HG02970 (cell line): ENCODE measurements around the gene CLEC4M.
"Not testable (repeated sequence)": the region's sequence is repeated elsewhere in the genome, so short reads cannot be mapped to it uniquely, and the experiment has no call there.

Source experiments
- ATAC-seq: cut with Tn5 transposase; IDR thresholded peaks from one replicate; pipeline ENCODE4 v1.9.1; 2021; ENCODE audit warnings: mild to moderate bottlenecking, moderate library complexity, moderate number of reproducible peaks; ENCODE audit not compliant: unreplicated experiment, low FRiP score

Gene CLEC4M

GRCh38 chr19:7799640-7800355 lies 36.8 kb downstream of the CLEC4M start:
- ATAC-seq = no peak

DNA sequence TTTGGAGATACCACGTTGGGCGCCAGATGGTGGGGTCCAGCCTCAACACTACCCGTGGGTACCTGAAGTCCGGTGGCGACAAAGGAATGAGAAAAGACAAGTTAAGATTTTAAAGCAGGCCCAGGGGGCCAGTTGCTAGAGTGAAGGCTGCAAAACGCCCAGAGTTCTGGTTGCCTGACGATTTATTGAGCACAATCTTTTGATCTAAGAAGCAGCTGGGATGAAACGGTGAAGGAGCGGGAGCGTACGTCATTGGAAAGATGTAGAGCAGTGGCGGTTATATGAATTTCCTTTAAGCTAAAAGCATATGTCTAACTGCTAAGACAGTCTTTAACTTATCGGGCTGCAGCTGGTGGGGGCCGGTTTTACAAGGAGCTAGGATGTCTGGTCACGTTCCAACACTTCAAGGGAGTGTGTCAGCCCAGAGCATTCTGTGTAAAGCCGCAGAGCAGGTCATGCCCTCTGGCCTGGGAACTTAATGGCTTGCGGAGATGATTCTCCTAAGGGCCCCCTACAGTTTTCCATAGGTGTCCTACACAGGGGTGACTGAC lies 38.1 kb downstream of the CLEC4M start:
- no peak for ATAC-seq

DNA sequence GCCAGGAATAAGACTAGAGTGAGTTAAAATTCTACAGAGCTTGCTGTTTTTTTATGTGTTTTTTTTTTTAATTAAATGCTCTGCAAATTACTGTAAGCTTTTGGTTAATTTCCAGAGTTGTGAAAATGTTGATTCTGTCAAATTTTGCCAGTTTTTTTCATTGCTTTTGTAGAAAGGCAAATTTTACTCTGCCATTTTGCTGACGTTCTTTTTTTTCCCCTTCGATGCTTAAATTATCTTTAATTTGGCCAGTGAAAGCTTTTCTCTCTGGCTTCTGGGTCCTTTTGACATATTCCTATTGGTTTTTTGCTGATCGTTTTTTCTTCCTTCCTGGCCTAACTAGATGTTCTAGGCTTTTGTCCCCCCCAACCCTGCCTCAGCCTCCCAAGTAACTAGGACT lies 43.2 kb downstream of the CLEC4M start:
- ATAC-seq = no peak

DNA sequence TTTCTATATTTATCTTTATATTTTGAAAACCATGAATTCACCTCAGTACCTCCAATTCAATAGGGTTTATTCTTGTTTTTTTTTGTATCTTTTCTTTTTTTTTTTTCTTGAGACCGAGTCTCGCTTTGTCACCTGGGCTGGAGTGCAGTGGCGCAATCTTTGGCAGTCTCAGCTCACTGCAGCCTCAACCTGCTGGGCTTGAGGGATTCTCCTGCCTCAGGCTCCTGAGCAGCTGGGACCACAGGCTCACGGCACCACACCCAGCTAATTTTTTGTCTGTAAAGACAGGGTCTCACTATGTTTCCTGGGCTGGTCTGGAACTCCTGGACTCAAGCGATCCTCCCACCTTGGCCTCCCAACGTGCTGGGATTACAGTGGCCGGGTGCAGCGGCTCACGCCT lies 43.8 kb downstream of the CLEC4M start:
- ATAC-seq = no peak

- no peak for ATAC-seq
Observed at GRCh38 chr19:7808108-7808507, 45.1 kb downstream of the CLEC4M start.

DNA sequence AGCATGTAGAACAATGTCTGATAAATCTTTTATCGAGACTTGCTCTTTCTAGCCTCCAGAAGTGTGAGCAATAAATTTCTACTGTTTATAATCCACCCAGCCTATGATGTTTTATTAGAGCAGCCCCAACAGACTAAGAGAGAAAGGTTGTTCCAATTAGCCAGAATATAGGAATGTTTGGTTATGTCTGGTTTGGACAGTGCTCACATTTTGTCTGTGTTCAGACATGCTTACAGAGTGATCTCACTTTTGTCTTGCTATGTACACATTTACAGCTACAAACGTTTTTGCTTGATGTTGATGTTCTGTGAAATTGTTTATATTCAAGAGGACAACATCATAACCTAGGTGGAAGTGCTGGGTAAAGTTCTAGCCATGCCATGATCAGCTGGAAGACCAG lies 48.9 kb downstream of the CLEC4M start:
- ATAC-seq = no peak

DNA sequence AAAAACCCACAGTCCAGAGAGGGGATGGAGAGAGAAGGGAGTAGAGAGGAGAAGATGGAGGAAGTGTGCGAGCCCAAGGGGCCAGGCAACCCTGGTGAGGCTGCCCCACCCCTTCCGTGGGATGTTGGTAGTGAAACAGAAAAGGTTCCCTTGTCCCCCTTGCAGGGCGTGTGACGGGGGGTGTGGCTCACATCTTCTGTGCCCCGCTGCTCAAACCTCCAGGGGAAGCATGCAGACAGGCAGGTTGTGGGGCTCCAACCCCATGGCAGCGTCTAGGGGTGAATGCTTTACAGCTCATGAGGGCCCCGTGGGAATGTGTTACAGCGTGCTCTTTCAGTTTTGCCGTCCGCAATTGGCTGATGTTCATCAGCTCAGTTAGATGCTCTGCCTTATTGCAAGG lies 52.3 kb downstream of the CLEC4M start:
- ATAC-seq = no peak

DNA sequence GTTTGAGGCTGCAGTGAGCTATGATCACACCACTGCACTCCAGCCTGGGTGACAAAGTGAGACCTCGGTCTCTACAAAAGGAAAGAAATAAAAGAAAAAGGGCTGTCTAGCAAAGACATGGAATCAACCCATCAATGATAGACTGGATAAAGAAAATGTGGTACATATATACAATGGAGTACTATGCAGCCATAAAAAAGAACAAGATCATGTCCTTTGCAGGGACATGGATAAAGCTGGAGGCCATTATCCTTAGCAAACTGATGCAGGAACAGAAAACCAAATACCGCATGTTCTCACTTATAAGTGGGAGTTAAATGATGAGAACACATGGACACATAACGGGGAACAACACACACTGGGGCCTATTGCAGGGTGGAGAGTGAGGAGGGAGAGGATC lies 53.0 kb downstream of the CLEC4M start:
- not testable (repeated sequence) for ATAC-seq

GRCh38 chr19:7817801-7818200 lies 54.8 kb downstream of the CLEC4M start:
- no peak for ATAC-seq

GRCh38 chr19:7818806-7819205 lies 55.8 kb downstream of the CLEC4M start:
- ATAC-seq = no peak
